ENCODE results near the gene RPUSD1.

- TF ChIP-seq CTCF (IDR thresholded peaks at IDR 0.05), result no peak
- TF ChIP-seq EZH2 (IDR thresholded peaks at IDR 0.05; ENCODE audit: borderline replicate concordance, insufficient read depth, low read depth, low read length, poor library complexity, severe bottlenecking), result no peak
Measured at GRCh38 chr16:736936-737481, 51.2 kb downstream of the RPUSD1 start.
